ENCODE measurements around the gene AQR. TPM values are rescaled to one million over a fixed set of nuclear protein-coding genes. Genes with fewer than 3 reads are reported as not detected.

The AQR gene
- total and polyA plus RNA-seq, 10 of the 15 experiments (the other 5 are each of a cell fraction or from before 2014, with no cell fraction given) = 18.2 to 53.5 (median 32.6) TPM

DNA sequence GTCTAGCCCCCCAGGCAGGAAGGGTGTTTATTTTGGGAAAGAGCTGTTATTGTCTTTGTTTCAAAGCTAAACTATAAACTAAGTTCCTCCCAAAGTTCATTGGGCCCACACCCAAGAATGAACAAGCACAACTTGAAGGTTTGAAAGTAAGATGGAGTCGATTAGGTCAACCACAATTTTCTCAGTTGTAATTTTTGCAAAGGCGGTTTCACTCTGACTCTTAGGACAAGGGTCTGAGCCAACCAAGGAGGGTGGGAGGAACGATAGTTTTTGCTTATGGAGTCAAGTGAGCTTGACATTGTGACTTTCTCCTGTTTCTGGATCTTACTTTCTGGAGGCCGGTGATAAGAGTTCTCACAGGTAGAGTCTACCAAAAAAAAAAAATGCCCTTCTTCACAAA, 24.3 kb upstream of the AQR start (continued):
- TF ChIP-seq RELA (IDR thresholded peaks at IDR 0.05; ENCODE audit: borderline replicate concordance, partially characterized antibody) (no peak), NFIC (IDR thresholded peaks at IDR 0.05; ENCODE audit: low read depth, low read length) (peak; percentile 89), ZNF384 (IDR thresholded peaks at IDR 0.05; ENCODE audit: borderline replicate concordance, low read depth, low read length) (peak; percentile 48; the same call in 1 of the 2 replicates), CHD4 (IDR thresholded peaks at IDR 0.05) (no peak), SMC3 (IDR thresholded peaks at IDR 0.05; ENCODE audit: borderline replicate concordance, low read length) (no peak), BACH1 (IDR thresholded peaks at IDR 0.05; ENCODE audit: borderline replicate concordance) (no peak), POLR2AphosphoS2 (IDR thresholded peaks at IDR 0.05; ENCODE audit: low read depth, low read length) (no peak), HCFC1 (IDR thresholded peaks at IDR 0.05; ENCODE audit: low read length) (no peak), POLR2AphosphoS5 (IDR thresholded peaks at IDR 0.05; ENCODE audit: low read length) (no peak), SIX5 (IDR thresholded peaks at IDR 0.05; ENCODE audit: low read depth, low read length, severe bottlenecking) (no peak), TCF7 (IDR thresholded peaks at IDR 0.05; ENCODE audit: borderline replicate concordance) (no peak), BMI1 (IDR thresholded peaks at IDR 0.05; ENCODE audit: borderline replicate concordance) (no peak), CBX5 (IDR thresholded peaks at IDR 0.05; ENCODE audit: low read depth) (0 out of 2 replicates have a peak, but pooled peaks have one; percentile 53), ESRRA (IDR thresholded peaks at IDR 0.05; ENCODE audit: low read length) (no peak), ATF7 (IDR thresholded peaks at IDR 0.05; ENCODE audit: low read depth) (0 out of 2 replicates have a peak, but pooled peaks have one; percentile 30), ZBTB11 (CRISPR knock-in tag; IDR thresholded peaks at IDR 0.05) (no peak)
- TF ChIP-seq, protein P1, sequence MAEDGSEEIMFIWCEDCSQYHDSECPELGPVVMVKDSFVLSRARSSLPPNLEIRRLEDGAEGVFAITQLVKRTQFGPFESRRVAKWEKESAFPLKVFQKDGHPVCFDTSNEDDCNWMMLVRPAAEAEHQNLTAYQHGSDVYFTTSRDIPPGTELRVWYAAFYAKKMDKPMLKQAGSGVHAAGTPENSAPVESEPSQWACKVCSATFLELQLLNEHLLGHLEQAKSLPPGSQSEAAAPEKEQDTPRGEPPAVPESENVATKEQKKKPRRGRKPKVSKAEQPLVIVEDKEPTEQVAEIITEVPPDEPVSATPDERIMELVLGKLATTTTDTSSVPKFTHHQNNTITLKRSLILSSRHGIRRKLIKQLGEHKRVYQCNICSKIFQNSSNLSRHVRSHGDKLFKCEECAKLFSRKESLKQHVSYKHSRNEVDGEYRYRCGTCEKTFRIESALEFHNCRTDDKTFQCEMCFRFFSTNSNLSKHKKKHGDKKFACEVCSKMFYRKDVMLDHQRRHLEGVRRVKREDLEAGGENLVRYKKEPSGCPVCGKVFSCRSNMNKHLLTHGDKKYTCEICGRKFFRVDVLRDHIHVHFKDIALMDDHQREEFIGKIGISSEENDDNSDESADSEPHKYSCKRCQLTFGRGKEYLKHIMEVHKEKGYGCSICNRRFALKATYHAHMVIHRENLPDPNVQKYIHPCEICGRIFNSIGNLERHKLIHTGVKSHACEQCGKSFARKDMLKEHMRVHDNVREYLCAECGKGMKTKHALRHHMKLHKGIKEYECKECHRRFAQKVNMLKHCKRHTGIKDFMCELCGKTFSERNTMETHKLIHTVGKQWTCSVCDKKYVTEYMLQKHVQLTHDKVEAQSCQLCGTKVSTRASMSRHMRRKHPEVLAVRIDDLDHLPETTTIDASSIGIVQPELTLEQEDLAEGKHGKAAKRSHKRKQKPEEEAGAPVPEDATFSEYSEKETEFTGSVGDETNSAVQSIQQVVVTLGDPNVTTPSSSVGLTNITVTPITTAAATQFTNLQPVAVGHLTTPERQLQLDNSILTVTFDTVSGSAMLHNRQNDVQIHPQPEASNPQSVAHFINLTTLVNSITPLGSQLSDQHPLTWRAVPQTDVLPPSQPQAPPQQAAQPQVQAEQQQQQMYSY (CRISPR knock-in tag; IDR thresholded peaks at IDR 0.05) = peak; percentile 82
- TF ChIP-seq, protein P2, sequence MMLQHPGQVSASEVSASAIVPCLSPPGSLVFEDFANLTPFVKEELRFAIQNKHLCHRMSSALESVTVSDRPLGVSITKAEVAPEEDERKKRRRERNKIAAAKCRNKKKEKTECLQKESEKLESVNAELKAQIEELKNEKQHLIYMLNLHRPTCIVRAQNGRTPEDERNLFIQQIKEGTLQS (IDR thresholded peaks at IDR 0.05; ENCODE audit: borderline replicate concordance, extremely low read depth, low read depth, low read length) = no peak
- TF ChIP-seq, protein P3, sequence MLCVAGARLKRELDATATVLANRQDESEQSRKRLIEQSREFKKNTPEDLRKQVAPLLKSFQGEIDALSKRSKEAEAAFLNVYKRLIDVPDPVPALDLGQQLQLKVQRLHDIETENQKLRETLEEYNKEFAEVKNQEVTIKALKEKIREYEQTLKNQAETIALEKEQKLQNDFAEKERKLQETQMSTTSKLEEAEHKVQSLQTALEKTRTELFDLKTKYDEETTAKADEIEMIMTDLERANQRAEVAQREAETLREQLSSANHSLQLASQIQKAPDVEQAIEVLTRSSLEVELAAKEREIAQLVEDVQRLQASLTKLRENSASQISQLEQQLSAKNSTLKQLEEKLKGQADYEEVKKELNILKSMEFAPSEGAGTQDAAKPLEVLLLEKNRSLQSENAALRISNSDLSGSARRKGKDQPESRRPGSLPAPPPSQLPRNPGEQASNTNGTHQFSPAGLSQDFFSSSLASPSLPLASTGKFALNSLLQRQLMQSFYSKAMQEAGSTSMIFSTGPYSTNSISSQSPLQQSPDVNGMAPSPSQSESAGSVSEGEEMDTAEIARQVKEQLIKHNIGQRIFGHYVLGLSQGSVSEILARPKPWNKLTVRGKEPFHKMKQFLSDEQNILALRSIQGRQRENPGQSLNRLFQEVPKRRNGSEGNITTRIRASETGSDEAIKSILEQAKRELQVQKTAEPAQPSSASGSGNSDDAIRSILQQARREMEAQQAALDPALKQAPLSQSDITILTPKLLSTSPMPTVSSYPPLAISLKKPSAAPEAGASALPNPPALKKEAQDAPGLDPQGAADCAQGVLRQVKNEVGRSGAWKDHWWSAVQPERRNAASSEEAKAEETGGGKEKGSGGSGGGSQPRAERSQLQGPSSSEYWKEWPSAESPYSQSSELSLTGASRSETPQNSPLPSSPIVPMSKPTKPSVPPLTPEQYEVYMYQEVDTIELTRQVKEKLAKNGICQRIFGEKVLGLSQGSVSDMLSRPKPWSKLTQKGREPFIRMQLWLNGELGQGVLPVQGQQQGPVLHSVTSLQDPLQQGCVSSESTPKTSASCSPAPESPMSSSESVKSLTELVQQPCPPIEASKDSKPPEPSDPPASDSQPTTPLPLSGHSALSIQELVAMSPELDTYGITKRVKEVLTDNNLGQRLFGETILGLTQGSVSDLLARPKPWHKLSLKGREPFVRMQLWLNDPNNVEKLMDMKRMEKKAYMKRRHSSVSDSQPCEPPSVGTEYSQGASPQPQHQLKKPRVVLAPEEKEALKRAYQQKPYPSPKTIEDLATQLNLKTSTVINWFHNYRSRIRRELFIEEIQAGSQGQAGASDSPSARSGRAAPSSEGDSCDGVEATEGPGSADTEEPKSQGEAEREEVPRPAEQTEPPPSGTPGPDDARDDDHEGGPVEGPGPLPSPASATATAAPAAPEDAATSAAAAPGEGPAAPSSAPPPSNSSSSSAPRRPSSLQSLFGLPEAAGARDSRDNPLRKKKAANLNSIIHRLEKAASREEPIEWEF (IDR thresholded peaks at IDR 0.05; ENCODE audit: insufficient replicate concordance, low read depth, low read length) = no peak

Measured in GM12878 (cell line).